H9 (cell line): ENCODE results near the gene MAP2K2. TPM values are rescaled to one million over a fixed set of nuclear protein-coding genes. Genes with fewer than 3 reads are reported as not detected.

Experiments used
- DNase-seq: peaks from one replicate; pipeline ENCODE4 v3.0.0-alpha.2; 2017
- H2AFZ ChIP-seq: one replicate; pipeline ENCODE4 v1.6.1; 2013; ENCODE audit warnings: mild to moderate bottlenecking, low read length, control low read depth, moderate library complexity
- H2AK5ac ChIP-seq: 2 replicates; pipeline ENCODE4 v1.6.1; 2013; ENCODE audit warnings: low read length, control low read depth, mixed read lengths; ENCODE audit not compliant: insufficient read length
- H2BK120ac ChIP-seq: one replicate; pipeline ENCODE4 v1.6.1; 2013; ENCODE audit warnings: low read depth, mild to moderate bottlenecking, low read length, control low read depth, inconsistent platforms; ENCODE audit not compliant: poor library complexity, severe bottlenecking
- H2BK12ac ChIP-seq: 2 replicates; pipeline ENCODE4 v1.6.1; 2013; ENCODE audit warnings: low read length, control low read depth, mixed read lengths, low read depth; ENCODE audit not compliant: insufficient read length
- H2BK15ac ChIP-seq: 2 replicates; pipeline ENCODE4 v1.6.1; 2013; ENCODE audit warnings: low read depth, low read length, control low read depth
- H2BK20ac ChIP-seq: one replicate; pipeline ENCODE4 v1.6.1; 2013; ENCODE audit warnings: low read depth, mild to moderate bottlenecking, low read length, control low read depth, inconsistent platforms; ENCODE audit not compliant: poor library complexity, severe bottlenecking
- H2BK5ac ChIP-seq: 2 replicates; pipeline ENCODE4 v1.6.1; 2013; ENCODE audit warnings: low read length, control low read depth, mixed read lengths; ENCODE audit not compliant: insufficient read length
- H3K14ac ChIP-seq: 2 replicates; pipeline ENCODE4 v1.6.1; 2013; ENCODE audit warnings: low read length, control low read depth; ENCODE audit not compliant: insufficient read depth
- H3K18ac ChIP-seq: 2 replicates; pipeline ENCODE4 v1.6.1; 2013; ENCODE audit warnings: low read depth, mild to moderate bottlenecking, mixed read lengths, low read length, control low read depth; ENCODE audit not compliant: insufficient read length
- H3K23ac ChIP-seq: 2 replicates; pipeline ENCODE4 v1.6.1; 2013; ENCODE audit warnings: low read length, control low read depth, mixed read lengths, low read depth; ENCODE audit not compliant: insufficient read length
- H3K23me2 ChIP-seq: 2 replicates; pipeline ENCODE4 v1.6.1; 2013; ENCODE audit warnings: low read depth, mild to moderate bottlenecking, mixed read lengths, low read length, control low read depth; ENCODE audit not compliant: insufficient read length, poor library complexity, severe bottlenecking
- H3K27ac ChIP-seq: 2 replicates; pipeline ENCODE4 v1.5.1; 2013; ENCODE audit warnings: low read length, control low read depth, mixed read lengths, low read depth; ENCODE audit not compliant: insufficient read length
- H3K27me3 ChIP-seq: 2 replicates; pipeline ENCODE4 v1.6.1; 2013; ENCODE audit warnings: low read length, control low read depth, inconsistent platforms; ENCODE audit not compliant: insufficient read depth
- H3K4ac ChIP-seq: 2 replicates; pipeline ENCODE4 v1.6.1; 2013; ENCODE audit warnings: low read depth, mild to moderate bottlenecking, control low read depth, inconsistent platforms, low read length, moderate library complexity
- H3K4me1 ChIP-seq: 2 replicates; pipeline ENCODE4 v1.6.1; 2013; ENCODE audit warnings: low read length, control low read depth, inconsistent platforms; ENCODE audit not compliant: insufficient read depth
- H3K4me2 ChIP-seq: 2 replicates; pipeline ENCODE4 v1.6.1; 2013; ENCODE audit warnings: low read length, control low read depth, mixed read lengths; ENCODE audit not compliant: insufficient read length, insufficient read depth
- H3K56ac ChIP-seq: 2 replicates; pipeline ENCODE4 v1.6.1; 2013; ENCODE audit warnings: low read depth, mild to moderate bottlenecking, mixed read lengths, low read length, control low read depth; ENCODE audit not compliant: insufficient read length
- H3K79me1 ChIP-seq: 2 replicates; pipeline ENCODE4 v1.6.1; 2013; ENCODE audit warnings: low read depth, mild to moderate bottlenecking, moderate library complexity, low read length, control low read depth, inconsistent platforms; ENCODE audit not compliant: insufficient read depth, poor library complexity, severe bottlenecking
- H3K79me2 ChIP-seq: 2 replicates; pipeline ENCODE4 v1.6.1; 2013; ENCODE audit warnings: low read length, control low read depth, inconsistent platforms; ENCODE audit not compliant: insufficient read depth
- H3K9ac ChIP-seq: 2 replicates; pipeline ENCODE4 v1.6.1; 2013; ENCODE audit warnings: low read length, control low read depth, mixed read lengths; ENCODE audit not compliant: insufficient read length; ENCODE audit errors: extremely low read depth
- H3K9me3 ChIP-seq: one replicate; pipeline ENCODE4 v1.6.1; 2013; ENCODE audit warnings: low read depth, low read length, inconsistent platforms; ENCODE audit not compliant: control insufficient read depth
- H3T11ph ChIP-seq: one replicate; pipeline ENCODE4 v1.6.1; 2013; ENCODE audit warnings: mild to moderate bottlenecking, low read length, control low read depth, inconsistent platforms
- H4K20me1 ChIP-seq: one replicate; pipeline ENCODE4 v1.6.1; 2013; ENCODE audit not compliant: control insufficient read depth, insufficient read length, insufficient read depth
- H4K5ac ChIP-seq: 2 replicates; pipeline ENCODE4 v1.6.1; 2013; ENCODE audit warnings: low read depth, mild to moderate bottlenecking, mixed read lengths, low read length, control low read depth; ENCODE audit not compliant: insufficient read length
- H4K8ac ChIP-seq: replicated peaks from 2 replicates; pipeline ENCODE4 v1.6.1; 2013; ENCODE audit warnings: low read length, control low read depth, mixed read lengths, low read depth; ENCODE audit not compliant: insufficient read length
- H4K91ac ChIP-seq: 2 replicates; pipeline ENCODE4 v1.6.1; 2013; ENCODE audit warnings: low read depth, mild to moderate bottlenecking, moderate library complexity, mixed read lengths, low read length, control low read depth; ENCODE audit not compliant: insufficient read length
- H3K27ac Mint-ChIP-seq, 3 experiments: 2 replicates in 2 of 3; 3 replicates in 1 of 3; pipeline ENCODE4 v1.8.0; 2020 to 2021; ENCODE audit warnings: mixed read lengths in 3 of 3, mild to moderate bottlenecking in 1 of 3, moderate library complexity in 1 of 3
- H3K27me3 Mint-ChIP-seq: 2 replicates; pipeline ENCODE4 v1.8.0; 2021; ENCODE audit warnings: low read depth, mild to moderate bottlenecking, moderate library complexity, mixed read lengths
- H3K36me3 Mint-ChIP-seq, 3 experiments: 2 replicates in 2 of 3; 3 replicates in 1 of 3; pipeline ENCODE4 v1.8.0; 2020 to 2021; ENCODE audit warnings: low read depth in 3 of 3, mixed read lengths in 3 of 3; ENCODE audit not compliant: insufficient read depth in 1 of 3
- H3K4me1 Mint-ChIP-seq, 2 experiments: 2 replicates each; pipeline ENCODE4 v1.8.0; 2020; ENCODE audit warnings: mixed read lengths in 2 of 2
- H3K4me3 Mint-ChIP-seq, 2 experiments: 2 replicates in 1 of 2; 3 replicates in 1 of 2; pipeline ENCODE4 v1.8.0; 2020 to 2021; ENCODE audit warnings: mild to moderate bottlenecking in 2 of 2, mixed read lengths in 2 of 2, moderate library complexity in 1 of 2
- H3K9me3 Mint-ChIP-seq, 2 experiments: 2 replicates in 1 of 2; 3 replicates in 1 of 2; pipeline ENCODE4 v1.8.0; 2020; ENCODE audit warnings: mild to moderate bottlenecking in 2 of 2, mixed read lengths in 2 of 2, moderate library complexity in 1 of 2
- CTCF ChIP-seq: fragments of 200-600 bp; sonication (generic); conservative IDR thresholded peaks from 3 replicates; pipeline ENCODE4 v1.8.0; 2021; ENCODE audit warnings: antibody characterized with exemption, mild to moderate bottlenecking
- WGBS: extraction: QIAGEN DNeasy Blood & Tissue Kit; methylation state at CpG from one replicate; pipeline ENCODE4 v1.1.7; 2013; ENCODE audit warnings: missing lambda C conversion rate, low lambda C conversion rate, mixed read lengths; ENCODE audit not compliant: insufficient read length; ENCODE audit errors: extremely low coverage; 5-methylcytosine and 5-hydroxymethylcytosine counted together
- total RNA-seq: library from RNA; stranded (reverse); gene quantifications from 2 replicates; pipeline ENCODE4 v1.2.1, GENCODE V29; 2021

Gene MAP2K2
- total RNA-seq, 1 experiment from 2014 or later: 167 TPM

- no peak overlapping the region for H3K4me3 Mint-ChIP-seq
- no peak overlapping the region for H3K27ac ChIP-seq
These were observed 63.2 kb downstream of the MAP2K2 start for GRCh38 chr19:4060621-4061177.

More at GRCh38 chr19:4060621-4061177, 63.2 kb downstream of the MAP2K2 start:
- H4K20me1 ChIP-seq: peaks cover 3% of the 10 kb centered on the region
- H3K36me3 Mint-ChIP-seq: peaks cover 4 to 11% (median 10%) of the 10 kb centered on the region in 3 experiments; a peak in 5 of 7 replicates
- no peak overlapping the region for H2BK120ac ChIP-seq
- no peak overlapping the region for H3K18ac ChIP-seq
- H2AFZ ChIP-seq: no peak overlapping the region
- no peak for TF ChIP-seq CTCF
- no peaks in the 10 kb centered on the region for H3K27me3 ChIP-seq
- no CpG with 5 or more reads among the region's 16 CpGs for WGBS
- no peak overlapping the region for H3K4ac ChIP-seq
- DNase-seq: no peak
- no peak overlapping the region for H3K23ac ChIP-seq
- H3K79me1 ChIP-seq: peaks cover 13% of the 10 kb centered on the region
- peaks cover 37% of the 10 kb centered on the region; the same call in 1 of the 2 replicates for H3K79me2 ChIP-seq
- no peaks in the 10 kb centered on the region; the same call in 1 of the 2 replicates for H3K4me1 ChIP-seq
- H3K56ac ChIP-seq: no peak overlapping the region
- H3K9me3 ChIP-seq: no peaks in the 10 kb centered on the region
- peaks cover 8% of the 10 kb centered on the region for H3K23me2 ChIP-seq
- H3K9ac ChIP-seq: no peak overlapping the region
- no peak overlapping the region for H4K5ac ChIP-seq
- no peak overlapping the region for H3K27ac Mint-ChIP-seq
- no peak overlapping the region for H2BK20ac ChIP-seq
- no peak overlapping the region for H4K91ac ChIP-seq
- H2BK5ac ChIP-seq: no peak overlapping the region
- H3K4me1 Mint-ChIP-seq: peaks cover 6 to 18% of the 10 kb centered on the region in 2 experiments
- H2BK12ac ChIP-seq: no peak overlapping the region
- H3K27me3 Mint-ChIP-seq: no peaks in the 10 kb centered on the region; the same call in 1 of the 2 replicates
- no peak overlapping the region for H4K8ac ChIP-seq
- H3K4me2 ChIP-seq: no peak overlapping the region
- no peak overlapping the region for H3T11ph ChIP-seq
- H2AK5ac ChIP-seq: no peak overlapping the region
- H3K14ac ChIP-seq: no peak overlapping the region
- no peak overlapping the region for H2BK15ac ChIP-seq
- H3K9me3 Mint-ChIP-seq: no peaks in the 10 kb centered on the region
